Measurements from ENCODE around the gene SNCB. TPM values are rescaled to one million over a fixed set of nuclear protein-coding genes. Genes with fewer than 3 reads are reported as not detected.

The SNCB gene
- 0.07 TPM in 1 of 2 replicates, not detected in the other for total RNA-seq

DNA sequence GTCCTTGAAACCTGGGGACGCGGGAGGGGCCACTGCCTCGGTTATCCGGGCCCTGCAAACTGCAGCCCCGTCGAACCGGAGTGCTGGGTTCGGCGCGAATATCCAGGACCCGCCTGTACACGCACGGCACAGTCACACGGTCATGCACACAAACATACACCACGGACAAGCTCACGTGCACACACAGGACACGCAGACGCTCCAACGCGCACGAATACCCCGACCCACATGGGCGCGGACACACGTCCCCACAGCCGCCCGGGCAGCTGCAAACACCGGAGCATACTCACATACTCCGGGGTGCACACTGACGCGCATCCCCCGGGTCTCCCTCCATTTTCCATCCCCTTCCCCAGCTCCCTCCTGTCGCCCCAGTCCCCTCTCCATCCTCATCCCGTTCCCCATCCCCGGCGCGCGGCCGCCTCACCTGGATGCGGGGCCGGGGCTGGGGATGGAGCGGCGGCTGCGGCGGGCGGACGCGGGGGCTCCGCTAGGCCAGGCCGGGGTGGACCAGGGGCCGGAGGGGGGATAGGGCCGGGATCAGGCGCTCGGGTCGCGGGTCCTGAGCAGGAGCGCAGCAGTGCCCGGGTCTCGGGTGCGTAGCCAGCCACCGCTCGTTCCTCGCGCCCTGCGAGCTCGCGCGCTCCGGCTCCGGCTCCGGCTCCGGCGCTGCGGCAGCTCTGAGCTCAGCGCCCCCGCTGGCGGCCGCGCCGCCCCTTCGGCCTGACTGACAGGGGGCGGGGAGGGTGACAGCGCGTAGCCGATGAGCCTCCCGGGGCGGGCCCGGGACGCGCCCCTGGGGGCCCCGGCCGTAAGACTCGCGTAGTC is at the start of gene SNCB, which contains the start of gene EIF4E1B:
SNCB (minus strand) TSS at position 682 of the 828 bp plus-strand sequence. CDS start 880 bp downstream, outside the sequence.
EIF4E1B (plus strand) TSS at position 823 of the 828 bp plus-strand sequence. CDS start 12,113 bp downstream, outside the sequence.
- no peak for DNase-seq (ENCODE audit: low read depth, low spot score)

DNA sequence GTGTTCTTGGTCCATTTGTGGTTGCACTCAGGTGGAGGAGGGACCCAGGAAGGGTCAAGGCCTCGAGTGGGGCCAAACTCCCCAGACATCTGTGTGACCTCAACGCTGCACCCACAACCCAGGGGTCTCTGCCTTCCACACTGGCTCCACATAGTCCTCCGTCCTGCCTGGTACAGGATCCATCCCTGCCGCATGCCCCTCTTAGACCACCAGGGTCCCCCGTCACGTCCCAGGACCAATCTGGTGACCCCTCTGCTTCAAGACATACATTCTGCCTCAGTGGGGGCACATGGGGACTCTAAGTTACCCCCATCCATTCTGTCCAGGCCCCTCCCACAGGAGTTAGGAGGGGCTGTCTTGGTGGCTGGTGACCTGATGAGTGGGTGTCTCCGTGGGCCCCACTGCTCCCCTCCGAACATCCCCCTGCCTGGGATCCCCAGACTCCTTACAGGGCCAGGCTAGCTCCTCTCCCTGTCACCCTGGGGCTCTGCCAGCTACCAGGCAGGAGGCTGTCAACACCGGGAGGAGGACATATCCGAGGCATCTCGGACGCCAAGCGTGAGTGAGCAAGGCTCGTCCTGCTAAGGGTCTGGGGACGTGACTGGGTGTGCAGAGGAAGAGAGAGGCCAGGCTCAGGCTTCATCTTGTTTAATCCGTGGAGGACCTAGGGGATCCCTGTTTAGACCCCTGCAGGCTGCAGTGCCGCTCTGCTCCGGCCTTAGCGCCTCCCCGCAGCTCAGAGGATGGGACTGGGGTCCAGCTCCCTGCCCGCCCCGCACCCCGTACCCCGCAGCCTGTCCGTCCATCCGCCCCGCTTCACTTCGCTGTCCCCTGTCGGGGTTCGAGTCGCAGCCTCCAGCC is 49.3 kb upstream of the SNCB start:
- no peak for DNase-seq (ENCODE audit: low read depth, low spot score)

DNA sequence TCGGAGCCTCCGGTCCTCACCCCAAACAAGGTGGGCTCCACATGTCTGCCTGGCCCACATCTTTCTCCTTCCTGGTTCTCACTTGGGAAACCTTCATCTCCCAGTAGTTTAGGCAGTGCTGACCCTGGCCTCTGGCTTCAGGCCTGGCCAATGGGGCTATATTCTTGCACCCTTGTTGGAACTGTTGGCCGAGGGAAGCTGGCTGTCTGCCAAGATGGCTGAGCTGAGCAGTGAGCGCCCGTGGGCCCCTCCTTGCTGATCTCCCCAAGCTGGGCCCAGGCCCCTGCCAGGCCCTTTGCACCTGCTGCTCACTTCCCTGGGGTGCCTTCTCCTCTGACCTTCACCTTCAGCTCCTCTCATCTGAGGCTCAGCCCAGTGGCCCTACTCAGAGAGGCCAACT is 48.2 kb upstream of the SNCB start:
- DNase-seq (ENCODE audit: low read depth, low spot score), result no peak

DNA sequence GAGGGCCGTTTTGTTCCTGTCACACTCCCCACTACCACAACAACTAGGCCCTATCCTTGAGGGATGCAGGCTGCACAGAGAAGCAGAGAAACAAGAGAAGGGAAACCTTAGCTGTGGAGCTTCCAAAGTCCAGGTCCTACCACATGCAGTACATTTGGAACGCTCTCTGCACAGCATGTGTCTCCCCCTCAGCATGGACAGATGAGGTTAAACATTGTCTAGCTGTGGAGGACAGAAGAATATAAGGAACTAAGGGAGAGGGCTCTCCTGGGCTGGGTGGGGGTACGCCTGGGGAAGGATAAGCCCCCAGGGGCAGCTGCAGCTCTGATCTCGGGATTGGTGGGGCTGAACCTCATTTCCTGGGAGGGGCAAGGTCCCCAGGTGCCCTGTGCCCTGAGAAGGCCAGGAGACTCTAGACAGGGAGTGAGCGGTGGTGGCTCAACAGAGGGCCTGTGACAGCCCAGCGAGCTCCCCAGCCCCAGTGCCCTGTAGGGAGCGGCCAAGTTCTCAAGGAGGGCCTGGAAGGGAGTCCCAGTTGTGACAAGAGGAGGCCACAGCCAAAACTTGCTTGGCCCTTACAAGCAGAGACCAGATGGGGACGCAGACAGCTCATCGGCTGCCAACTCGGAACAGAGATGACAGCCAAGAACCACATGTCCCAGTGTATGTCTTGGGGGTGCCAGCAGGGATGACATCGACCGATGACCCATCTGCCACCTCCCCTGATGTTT is 47.0 kb upstream of the SNCB start:
- no peak for DNase-seq (ENCODE audit: low read depth, low spot score)

DNA sequence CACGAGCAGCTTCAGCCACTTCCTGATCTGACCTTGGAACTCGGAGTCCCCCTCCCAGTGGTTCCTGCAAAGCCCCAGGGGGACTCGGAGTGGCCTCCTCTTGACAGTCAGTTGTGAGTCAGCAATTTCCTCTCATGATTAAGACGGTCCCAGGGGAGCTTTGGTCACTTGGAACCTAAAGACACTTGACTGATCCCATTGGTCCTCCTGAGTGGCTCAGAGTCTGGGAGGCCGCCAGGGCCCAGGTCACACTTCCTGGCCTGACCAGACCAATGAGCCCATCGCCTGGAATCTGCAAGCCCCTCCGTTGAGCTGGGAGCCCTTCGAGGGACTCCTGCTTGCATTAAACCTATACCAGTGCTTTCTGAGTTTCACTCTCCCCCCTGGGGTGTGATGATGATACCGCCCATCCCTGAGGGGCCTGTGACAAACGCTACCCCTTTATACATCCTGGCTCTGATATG is 46.1 kb upstream of the SNCB start:
- no peak for DNase-seq (ENCODE audit: low read depth, low spot score)

DNA sequence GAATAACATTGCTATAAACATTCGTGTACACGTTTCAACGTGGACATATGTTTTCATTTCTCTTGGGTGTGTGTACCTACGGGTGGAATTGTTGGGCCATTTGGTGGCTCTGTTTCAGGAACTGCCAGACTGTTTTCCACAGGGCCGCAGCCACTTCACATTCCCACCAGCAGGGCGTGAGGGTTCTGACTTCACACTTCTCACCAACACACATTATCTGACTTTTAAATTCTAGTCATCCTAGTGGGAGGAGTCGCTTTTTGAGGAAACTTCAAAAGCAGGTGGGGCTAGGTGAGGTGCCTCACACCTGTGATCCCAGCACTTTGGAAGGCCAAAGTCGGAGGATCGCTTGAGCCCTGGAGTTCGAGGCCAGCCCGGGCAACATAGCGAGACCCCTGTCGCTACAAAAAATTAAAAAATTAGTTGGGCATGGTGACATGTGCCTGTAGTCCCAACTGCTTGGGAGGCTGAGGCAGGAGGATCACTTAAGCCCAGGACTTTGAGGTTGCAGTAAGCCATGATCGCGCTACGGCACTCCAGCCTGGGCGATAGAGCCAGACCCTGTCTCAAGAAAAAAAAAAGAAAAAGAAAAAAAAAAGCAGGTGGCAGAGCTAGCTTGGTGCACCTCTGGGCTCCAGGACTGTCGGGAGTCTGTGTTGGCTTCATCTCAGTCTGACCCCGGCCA is 45.5 kb upstream of the SNCB start:
- no peak for DNase-seq (ENCODE audit: low read depth, low spot score)

DNA sequence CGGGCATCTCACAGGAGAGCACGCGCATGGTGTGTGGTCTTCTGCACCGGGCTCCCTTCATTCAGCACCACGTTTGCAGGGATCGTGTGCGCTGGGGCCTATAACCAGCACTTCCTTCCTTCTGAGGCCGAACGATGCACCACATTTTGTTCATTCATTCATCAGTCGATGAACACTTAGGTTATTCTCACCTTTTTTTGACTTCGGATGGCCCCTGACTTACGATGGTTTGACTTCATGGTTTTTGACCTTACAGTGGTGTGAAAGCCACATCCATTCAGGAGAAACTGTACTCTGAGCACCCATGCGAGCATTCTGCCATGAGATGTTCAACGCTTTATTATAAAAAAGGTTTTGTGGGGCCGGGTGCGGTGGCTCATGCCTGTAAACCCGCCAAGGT is 44.5 kb upstream of the SNCB start:
- no peak for DNase-seq (ENCODE audit: low read depth, low spot score)

DNA sequence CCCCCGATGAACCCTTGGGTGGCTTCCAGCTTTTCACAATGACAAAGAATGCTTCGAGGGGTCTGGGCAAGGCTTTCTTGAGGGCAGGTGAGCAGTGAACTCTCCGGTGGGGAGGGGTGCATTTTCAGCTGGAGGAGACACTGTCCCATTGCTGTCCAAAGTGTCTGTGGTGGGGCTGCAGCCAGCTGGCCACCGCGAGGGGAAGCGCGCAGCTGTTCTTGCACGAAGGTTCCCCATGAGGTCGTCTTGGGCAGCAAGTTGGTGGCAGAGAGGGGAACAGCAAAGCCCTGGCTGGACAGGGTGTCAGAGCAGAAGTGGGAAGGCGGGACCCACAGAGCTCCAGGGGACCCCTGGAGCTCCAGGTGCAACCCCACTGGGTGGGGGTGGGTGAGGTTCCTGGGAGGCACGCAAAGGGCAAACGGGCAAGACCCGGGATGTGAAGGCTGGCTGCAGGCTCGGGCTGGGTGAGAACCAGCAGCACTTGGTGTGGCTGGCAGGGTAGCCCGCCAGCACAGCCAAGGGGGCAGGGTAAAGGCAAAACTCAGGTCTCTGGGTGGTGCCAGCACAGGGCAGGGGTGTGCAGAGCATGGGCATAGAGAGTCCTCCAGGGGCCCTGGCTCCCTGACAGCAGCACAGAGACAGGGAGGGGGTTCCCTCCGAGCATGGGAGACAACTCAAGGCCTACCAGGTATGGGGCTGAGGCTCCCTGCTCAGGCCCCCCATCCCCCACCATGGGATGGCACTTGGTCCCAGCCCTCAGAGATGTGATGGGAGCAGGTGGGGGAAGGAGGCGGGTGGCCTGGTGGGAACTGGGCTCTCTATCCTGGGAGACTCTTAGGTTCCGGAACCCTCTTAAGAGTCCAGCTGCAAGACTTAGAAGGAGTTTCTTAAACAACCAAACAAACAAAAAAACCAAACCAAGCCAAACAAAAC is 43.6 kb upstream of the SNCB start:
- no peak for DNase-seq (ENCODE audit: low read depth, low spot score)

DNA sequence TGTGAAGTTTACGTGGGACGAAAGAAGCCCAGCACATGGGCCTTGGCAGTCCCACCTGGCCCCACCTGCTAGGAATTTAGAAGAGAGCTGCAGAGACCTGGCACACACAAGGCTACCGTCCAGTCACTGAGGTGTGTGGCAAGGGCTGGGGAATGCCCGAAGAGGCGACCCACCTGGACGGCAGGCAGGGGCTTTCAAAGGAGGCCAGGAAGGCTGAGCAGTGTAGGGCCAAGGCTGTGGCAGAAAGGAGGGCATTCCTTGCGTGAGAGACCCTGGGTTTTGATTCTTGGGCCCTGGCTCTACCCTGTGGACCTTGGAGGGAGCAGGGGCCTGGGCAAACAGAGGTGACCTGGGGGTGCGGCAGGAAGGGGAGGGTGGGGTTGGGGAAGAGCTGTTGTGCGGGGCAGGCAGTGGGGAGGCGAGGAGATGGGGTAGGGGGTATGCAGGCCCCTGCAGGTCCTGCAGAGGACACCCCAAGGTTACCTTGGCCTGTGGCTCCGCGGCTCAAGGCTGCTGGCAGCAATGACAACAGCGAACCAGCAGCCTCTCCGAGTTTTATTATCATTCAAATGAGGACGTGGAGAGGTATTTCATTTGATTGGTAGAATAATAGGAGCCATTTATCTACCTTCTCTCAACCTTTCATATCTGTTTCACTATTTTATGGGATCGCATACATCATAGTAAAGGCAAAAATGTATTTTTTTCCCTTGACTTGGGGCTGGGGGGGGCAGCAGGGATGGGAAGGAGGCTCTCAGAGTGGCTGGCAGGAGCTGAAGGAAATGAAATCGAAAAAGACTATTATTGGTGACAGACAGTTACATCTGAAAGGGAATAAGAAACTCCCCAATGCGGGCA is 41.8 kb upstream of the SNCB start:
- DNase-seq (ENCODE audit: low read depth, low spot score), result no peak

DNA sequence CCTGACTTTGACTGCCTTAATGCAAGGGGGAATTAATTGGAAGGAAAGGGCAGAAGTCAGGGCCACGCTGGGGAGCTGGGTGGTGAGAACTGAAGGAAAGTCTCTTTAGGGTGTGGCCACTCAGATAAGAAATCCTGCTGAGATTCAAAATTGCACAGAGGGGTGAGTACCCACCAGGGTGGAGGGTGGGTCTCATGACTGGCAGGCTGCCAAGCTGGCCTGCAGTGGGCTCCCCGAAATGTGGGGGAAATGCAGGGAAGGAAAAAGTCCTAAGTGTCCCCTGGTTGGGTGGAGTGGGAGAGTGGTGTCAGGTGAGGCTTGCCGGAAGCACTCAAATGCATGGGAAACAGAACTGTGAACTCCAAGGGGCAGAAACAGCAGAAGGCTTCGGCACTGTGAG is 41.1 kb upstream of the SNCB start:
- DNase-seq (ENCODE audit: low read depth, low spot score), result no peak

DNA sequence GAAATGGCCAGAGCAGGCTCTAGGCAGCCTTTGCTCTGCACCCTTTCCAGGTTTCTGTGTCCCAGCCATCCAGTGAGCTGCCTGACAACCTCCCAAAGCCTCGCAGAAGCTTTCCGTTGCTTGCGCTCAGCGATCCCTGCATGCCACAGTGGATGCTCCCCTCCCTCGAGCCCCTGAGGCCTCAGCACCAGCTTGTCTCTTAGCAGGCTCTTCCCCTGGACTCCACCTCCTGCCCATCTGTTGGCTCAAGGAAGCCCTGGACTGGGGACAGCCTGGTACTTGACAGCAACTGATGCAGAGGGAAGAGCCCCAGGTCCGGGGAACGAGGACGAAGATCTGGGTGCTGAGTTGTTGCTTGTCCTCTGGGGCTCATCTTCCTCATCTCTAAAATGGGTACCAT is 40.1 kb upstream of the SNCB start:
- DNase-seq (ENCODE audit: low read depth, low spot score), result no peak

DNA sequence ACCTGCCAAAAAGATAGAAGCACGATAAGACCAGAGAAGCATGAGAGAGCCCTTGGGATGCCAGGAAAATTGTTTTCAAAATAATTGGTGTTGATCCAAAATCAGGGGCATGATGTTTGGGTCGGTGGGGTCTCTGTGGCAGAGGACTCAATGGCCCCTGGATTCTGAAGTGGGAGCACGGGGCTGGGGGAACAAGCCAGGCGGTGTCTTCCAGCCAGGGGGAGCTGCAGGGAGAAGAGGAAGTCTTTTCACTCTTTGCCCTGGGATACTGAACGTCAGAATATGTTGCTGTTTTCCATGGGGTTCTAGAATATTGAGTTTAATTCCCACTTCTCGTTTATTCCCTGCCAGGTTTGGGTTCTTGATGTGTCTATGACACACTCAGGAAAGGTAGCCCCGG is 37.3 kb upstream of the SNCB start:
- DNase-seq (ENCODE audit: low read depth, low spot score), result no peak

DNA sequence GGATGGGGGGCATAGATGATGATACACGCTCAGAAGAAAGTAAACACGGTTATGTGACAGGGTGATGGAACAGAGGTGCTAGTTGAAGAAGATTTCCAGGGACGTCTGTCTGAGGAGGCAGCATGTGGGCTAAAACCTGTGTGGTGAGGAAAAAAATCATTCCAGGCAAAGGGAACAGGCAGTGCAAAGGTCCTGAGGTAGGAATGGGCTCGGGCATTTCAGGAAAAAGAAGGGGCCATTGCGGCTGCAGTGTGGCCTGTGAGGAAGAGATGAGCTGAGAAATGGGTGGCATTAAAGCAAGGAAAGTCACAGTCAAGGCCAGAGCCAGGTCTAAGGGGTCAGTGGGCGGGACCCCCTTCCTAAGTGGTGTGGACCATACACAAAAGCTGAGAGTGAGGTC is 35.2 kb upstream of the SNCB start:
- DNase-seq (ENCODE audit: low read depth, low spot score), result no peak

DNA sequence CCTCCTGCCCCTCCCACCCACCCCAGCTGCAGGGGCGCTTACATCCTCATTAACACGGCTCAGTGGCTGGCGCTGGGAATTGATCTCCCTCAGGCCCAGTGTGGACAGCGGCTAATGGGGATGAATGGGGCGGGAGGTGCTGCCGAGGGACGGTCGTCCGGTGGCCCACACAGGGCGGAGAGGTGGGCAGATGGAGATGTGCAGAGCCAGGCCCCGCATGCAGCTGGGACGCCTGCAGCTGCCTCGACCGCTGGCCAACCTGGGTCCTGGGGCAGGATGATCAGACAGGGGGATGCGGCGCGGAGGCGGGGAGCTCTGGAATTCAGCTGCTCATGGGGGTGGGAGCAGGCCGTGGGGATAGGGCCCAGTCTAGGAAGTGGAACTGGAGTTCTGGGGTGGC is 34.6 kb upstream of the SNCB start:
- DNase-seq (ENCODE audit: low read depth, low spot score), result no peak

DNA sequence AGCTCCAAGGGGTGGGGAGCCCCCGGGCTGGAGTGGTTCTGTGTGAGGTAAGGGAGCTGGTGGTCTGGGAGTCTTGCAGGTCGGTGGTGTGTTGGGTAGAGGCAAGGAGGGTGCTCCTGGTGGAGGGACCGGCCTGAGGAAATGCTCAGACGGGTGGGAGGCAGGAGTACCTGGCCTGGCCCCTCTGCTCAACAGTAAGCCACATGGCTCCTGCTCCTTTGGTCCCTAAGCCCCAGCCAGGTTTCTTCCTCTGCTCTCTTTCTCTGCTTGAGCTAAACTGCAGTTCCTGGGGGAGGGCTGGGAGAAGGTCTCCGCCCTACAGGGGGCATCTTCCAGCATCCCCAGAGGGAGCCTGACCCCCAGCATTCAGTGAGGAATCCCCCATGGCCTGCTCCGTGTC is 34.1 kb upstream of the SNCB start:
- DNase-seq (ENCODE audit: low read depth, low spot score), result no peak

DNA sequence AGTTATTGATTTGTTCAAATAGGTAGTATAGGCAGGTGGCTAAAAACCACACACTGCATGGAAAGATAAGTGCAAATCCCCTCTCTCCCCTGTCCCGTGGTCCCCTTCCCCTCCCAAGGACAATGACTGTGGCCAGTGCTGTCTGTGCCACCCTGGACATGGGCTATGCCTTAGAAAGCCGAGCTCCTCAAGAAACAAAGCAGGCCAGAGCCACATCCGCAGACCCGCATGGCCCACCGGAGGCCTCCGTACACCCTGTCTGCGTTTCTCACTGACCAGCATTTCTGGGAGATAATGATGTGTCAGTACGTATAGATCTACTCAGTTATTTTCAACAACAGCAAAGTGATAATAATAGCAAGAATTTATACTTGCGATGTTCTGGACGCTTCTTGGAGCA is 33.2 kb upstream of the SNCB start:
- DNase-seq (ENCODE audit: low read depth, low spot score), result no peak

DNA sequence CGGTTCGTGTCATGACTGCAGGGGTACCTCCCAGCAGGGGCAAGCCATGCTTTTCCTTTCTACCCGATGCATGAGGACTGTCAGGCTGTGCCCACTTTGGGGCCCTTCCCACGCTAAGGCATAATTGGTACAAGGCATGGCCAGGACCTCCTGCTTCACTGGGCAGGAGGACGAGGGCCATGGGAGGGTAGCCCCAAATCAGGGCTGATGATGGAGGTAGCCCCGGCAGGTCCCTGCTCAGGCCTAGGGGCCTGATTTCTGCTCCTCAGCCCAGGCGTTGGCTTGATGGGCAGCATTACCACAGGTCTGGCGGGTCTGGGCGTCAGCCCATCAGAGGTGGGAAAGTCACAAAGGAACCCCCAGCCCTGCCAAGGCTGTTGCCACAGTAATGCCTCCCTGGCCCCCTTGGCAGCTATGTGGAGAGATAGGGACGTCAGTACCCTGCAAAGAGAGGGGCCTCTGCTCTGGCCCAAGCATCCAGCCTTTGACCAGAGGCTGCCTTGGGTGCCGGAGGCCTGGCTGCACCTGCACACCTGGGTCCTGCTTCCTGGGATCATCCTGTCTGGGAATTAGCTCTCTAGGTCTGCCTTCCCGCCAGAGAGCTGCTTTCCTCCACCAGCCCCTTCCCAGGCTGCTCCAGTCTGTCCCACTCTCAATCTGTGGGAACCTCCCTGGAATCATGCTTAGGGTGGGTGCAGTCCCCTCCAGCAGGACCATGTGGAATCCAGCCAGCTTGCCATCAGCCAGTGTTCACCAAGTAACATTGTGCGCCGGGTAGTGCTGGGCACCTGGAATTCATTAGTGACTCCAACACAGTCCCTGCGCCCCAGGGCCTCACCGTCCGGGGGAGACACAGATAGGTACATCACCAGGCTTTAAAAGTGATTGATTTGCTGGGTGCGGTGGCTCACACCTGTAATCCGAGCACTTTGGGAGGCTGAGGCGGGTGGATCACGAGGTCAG is 32.3 kb upstream of the SNCB start:
- DNase-seq (ENCODE audit: low read depth, low spot score), result no peak

DNA sequence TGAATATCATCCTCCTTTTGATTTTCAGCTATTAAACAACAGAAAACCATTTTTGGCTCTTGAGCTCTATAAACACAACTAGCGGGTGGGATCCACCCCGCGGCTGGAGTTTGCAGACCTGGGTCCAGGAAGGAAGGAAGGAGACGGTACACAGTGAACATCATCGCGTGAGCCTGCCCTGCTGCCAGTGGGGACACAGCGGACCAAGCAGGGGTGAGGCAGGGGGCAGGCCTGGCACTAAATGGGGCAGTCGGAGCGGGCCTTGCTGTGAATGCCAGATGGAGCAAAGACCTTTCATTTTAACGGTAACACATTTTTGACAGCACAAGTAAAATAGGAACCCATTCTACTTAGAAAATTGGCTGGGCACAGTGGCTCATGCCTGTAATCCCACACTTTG is 31.3 kb upstream of the SNCB start:
- no peak for DNase-seq (ENCODE audit: low read depth, low spot score)
